GM21526 (cell line): ENCODE results near the gene ING1.

Source experiments
- ATAC-seq: cut with Tn5 transposase; IDR thresholded peaks from one replicate; pipeline ENCODE4 v1.9.1; 2021; ENCODE audit warnings: moderate library complexity; ENCODE audit not compliant: unreplicated experiment, low FRiP score

ING1 gene

DNA sequence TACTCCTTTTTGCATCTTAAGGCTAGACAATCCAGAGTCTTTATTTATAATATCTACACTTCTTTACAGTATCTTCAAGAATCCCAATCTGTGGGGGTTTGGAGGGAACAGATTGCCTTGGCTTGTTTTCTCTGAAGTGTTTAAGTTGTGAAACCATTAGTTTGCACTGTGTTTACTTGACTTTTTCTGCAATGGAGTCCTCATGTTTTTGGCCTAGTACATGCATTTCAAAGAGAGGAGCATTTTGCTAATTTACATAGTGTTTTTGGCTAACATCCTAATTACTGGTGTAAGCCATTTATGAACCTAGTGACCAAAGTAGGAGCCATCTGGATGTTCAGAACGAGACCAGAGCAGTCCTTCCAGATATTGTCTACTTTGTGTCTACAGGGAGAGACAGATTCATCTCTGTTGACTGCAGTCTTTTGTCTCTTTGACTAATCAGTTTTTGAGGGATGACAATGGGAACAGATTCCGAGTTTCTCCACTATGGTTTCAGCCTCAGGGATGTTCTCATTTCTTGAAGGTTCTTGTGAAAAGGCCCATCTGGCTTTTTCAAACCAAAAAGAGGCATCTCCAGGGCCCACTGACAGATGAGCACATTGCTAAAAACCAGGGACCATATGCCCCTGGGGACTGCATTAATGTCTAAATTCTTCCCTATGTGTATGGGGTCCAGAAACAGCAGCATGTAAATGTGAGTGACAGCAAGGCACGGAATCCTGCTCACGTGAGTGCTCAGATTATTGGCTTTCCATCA, 53.4 kb downstream of the ING1 start:
- no peak for ATAC-seq

GRCh38 chr13:110767476-110767875, 54.0 kb downstream of the ING1 start:
- ATAC-seq, result no peak

GRCh38 chr13:110769097-110769496, 55.6 kb downstream of the ING1 start:
- ATAC-seq, result no peak

DNA sequence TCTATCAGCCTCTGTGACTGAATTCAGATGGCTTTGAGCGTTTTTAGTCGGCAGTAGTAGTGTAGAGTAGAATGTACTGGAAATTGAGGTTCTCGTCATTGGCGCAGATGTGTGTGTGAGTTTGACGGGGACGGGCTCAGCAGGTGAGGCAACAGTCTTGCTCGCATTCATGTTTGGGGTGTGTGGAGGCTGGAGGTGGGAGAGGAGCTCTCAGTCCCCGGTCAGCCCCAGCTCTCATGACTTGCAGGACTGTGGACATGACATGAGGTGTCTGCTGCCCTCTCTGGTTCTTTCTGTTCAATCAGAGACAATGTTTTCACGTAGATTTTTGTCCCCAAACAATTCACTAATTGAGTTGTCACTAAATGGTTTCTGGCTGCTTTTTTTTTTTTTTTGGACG, 57.2 kb downstream of the ING1 start:
- ATAC-seq, result no peak

DNA sequence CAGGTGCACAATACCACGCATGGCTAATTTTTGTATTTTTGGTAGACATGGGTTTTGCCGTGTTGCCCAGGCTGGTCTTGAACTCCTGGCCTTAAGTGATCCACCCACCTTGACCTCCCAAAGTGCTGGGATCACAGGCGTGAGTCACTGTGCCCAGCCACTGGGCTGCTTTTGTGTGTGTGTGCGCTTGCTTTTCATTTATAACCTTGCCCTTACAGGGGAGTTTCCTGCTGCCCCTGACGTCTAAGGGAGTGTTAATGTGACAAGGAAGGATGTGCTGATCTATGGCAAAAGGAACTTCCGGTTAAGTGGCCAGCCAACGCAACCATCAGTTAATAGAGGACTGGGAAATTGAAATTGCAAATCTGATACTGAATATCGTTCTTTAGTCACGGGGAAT, 57.7 kb downstream of the ING1 start:
- no peak for ATAC-seq

DNA sequence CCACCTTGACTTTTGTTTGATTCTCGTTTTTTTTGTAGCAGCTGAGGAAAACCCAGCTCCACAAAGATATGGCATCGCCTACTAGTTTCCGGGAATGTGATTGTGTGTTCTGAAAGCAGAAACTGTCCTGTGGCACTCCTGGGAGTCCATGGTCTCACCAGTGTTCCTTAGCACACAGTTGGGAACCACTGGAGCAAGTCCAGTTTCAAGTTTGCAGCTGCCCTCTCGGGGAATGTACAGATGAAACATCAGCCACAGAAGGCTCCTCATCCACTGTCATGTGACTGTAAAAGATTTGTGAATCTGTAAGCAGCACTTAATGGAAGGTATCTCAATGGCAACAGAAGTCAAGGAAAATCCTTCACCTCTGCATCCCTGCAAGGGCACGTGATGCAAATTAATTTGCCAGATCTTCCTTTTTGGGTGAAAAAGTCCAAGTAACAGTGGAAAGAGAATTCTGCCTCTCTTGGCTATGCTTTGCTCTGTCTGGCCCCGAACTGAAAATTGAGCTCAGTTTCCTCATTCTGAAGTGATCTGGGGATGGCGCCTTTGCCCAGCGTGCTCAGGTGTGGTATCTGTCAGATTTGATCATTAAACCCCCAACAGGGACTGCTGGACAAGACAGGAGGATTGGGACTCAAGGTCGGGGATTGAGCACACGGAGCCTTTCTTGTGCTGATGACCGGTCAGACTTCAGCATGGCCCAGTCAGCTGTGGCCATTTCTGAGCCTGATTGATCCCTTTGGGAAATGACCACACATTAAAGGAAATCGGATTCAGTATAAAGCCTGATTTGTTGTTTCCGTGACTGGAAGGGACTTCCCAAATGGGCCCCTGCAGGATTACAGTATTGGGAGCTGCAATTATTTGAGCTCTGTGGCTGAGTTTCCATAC, 58.8 kb downstream of the ING1 start:
- ATAC-seq, result no peak
